Tibial artery (tissue), 4 donors: ENCODE results near the gene MILR1.
A peak's percentile ranks its signal among the peaks of the same experiment; 100 is the strongest.

Experiments
- DNase-seq, 2 donors: peaks; one replicate each; pipeline ENCODE4 v3.0.0-alpha.2; 2019
- H3K27ac ChIP-seq, 2 donors: fragments of 200-600 bp; sonication (generic) in 1 of 2; 1 replicate in 1 of 2; 2 replicates in 1 of 2; pipeline ENCODE4 v1.5.1; 2018 to 2019; ENCODE audit warnings: mild to moderate bottlenecking in 1 of 2
- H3K27me3 ChIP-seq, 2 donors: fragments of 200-600 bp; sonication (generic) in 1 of 2; one replicate each; pipeline versions ENCODE4 v1.5.1 to v1.6.0; 2016 to 2019
- H3K36me3 ChIP-seq, 3 donors: fragments of 200-600 bp; sonication (generic) in 2 of 3; one replicate each; pipeline ENCODE4 v1.5.1; 2016 to 2019; ENCODE audit warnings: mild to moderate bottlenecking in 2 of 3
- H3K4me1 ChIP-seq, 4 donors: fragments of 200-600 bp; sonication (generic) in 2 of 4; 1 replicate in 3 of 4; 2 replicates in 1 of 4; pipeline ENCODE4 v1.5.1; 2016 to 2019
- H3K4me3 ChIP-seq, 2 donors: fragments of 200-600 bp; sonication (generic) in 1 of 2; 1 replicate in 1 of 2; 2 replicates in 1 of 2; pipeline ENCODE4 v1.5.1; 2018 to 2019; ENCODE audit warnings: mild to moderate bottlenecking in 2 of 2
- H3K9me3 ChIP-seq, 3 donors: fragments of 200-600 bp; sonication (generic) in 1 of 3; one replicate each; pipeline ENCODE4 v1.5.1; 2016 to 2019
- intact Hi-C: fragments of 100-400 bp; cut with DNase I; formaldehyde crosslinking; loops from one replicate; pipeline ENCODE4 v1.15.0; 2023; ENCODE audit warnings: low total_unique reads
- TF ChIP-seq, protein P1 (sequence below), 2 experiments: fragments of 200-600 bp in 1 of 2; fragments of 450-650 bp in 1 of 2; IDR thresholded peaks; one replicate each; pipeline ENCODE4 v1.5.1; 2017 to 2019; ENCODE audit warnings: antibody characterized with exemption in 2 of 2, mild to moderate bottlenecking in 1 of 2, moderate library complexity in 1 of 2

MILR1 gene

DNA sequence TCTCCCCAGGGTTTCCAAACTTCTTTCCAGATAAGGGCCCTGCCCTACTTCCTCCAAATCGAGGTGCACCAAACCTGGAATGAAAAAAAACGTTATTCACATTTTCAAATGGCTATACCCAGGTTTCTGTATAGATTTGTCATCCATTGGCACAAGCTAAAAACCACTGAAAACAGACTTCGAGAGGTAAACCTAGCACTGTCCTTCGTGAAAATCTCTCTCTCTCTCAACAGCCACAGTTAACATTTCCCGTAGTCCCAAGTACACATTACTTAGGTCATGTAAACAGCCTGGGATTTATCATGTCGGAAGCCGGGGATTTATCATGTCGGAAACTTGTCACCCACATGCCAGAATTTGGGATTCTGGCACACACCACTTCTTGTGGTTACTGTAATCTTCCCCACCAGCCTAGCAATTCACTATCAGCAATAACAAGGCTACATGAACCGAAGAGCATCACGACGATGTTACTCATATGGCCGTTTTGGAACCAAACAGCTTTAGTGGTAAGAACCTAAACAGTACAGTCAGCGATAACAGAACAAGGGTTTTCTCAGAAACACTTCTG, 55.9 kb downstream of the MILR1 start:
- DNase-seq = no peak
- no peaks in the 10 kb centered on the region for H3K9me3 ChIP-seq
- peaks cover 8 to 69% (median 57%) of the 10 kb centered on the region in 4 donors for H3K4me1 ChIP-seq
- TF ChIP-seq, protein P1, sequence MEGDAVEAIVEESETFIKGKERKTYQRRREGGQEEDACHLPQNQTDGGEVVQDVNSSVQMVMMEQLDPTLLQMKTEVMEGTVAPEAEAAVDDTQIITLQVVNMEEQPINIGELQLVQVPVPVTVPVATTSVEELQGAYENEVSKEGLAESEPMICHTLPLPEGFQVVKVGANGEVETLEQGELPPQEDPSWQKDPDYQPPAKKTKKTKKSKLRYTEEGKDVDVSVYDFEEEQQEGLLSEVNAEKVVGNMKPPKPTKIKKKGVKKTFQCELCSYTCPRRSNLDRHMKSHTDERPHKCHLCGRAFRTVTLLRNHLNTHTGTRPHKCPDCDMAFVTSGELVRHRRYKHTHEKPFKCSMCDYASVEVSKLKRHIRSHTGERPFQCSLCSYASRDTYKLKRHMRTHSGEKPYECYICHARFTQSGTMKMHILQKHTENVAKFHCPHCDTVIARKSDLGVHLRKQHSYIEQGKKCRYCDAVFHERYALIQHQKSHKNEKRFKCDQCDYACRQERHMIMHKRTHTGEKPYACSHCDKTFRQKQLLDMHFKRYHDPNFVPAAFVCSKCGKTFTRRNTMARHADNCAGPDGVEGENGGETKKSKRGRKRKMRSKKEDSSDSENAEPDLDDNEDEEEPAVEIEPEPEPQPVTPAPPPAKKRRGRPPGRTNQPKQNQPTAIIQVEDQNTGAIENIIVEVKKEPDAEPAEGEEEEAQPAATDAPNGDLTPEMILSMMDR (IDR thresholded peaks at IDR 0.05) = no peak
- H3K27me3 ChIP-seq = no peaks in the 10 kb centered on the region
- intact Hi-C loops = no loop called here
- peak overlapping the region; percentile 88 to 97 for H3K4me3 ChIP-seq
- H3K36me3 ChIP-seq = peaks cover 50 to 65% (median 51%) of the 10 kb centered on the region in 3 donors
- H3K27ac ChIP-seq = peak overlapping the region; percentile 99 to 100

DNA sequence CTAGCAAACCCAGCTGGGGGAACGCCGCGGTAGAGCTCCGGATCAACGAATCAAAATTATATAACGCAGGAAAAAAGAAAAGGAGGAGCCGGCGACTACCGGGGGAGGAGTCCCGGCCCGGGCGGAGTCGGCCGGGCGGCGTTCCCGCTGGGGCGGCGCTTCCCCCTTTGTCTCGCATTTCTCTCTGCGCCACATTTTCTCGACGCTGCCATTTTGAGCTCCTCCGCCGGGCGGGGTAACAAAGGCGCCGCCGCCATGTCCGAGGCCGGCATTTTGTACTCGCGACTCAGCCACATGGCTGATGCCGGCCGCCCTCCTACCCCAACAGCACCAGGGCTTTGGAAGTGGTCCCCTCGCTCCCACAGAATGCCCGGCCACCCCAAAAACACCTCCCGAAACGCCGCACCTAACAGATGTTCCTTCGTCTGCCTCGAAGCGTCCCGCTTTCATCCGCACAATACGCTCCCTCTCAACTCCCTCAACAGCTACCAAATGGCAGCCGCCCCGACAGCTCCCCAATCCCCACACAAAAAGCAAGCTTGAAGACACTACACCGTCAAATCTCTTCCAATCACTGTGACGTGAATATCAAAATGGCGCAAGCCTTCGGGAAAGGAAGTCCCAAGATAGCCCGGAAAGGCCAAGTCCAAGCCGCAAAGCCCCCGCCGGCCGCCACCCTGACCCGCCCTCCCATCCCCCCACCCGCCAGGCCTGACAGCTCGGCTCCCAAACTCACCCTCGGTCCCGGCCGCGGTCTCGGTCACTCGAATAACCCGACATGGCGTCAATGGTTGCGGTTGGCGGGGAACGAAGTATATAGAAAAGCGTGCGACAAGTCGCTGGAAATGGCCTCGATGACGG, 56.7 kb downstream of the MILR1 start:
- H3K4me1 ChIP-seq = peaks cover 8 to 64% (median 53%) of the 10 kb centered on the region in 4 donors
- intact Hi-C loops = no loop called here
- H3K27ac ChIP-seq = peak overlapping the region; percentile 99 to 100
- H3K27me3 ChIP-seq = no peaks in the 10 kb centered on the region
- no peaks in the 10 kb centered on the region for H3K9me3 ChIP-seq
- DNase-seq = peak; percentile 91 to 96
- peak overlapping the region; percentile 88 to 97 for H3K4me3 ChIP-seq
- peaks cover 49 to 65% (median 49%) of the 10 kb centered on the region in 3 donors for H3K36me3 ChIP-seq
- TF ChIP-seq, protein P1 (IDR thresholded peaks at IDR 0.05) = no peak

DNA sequence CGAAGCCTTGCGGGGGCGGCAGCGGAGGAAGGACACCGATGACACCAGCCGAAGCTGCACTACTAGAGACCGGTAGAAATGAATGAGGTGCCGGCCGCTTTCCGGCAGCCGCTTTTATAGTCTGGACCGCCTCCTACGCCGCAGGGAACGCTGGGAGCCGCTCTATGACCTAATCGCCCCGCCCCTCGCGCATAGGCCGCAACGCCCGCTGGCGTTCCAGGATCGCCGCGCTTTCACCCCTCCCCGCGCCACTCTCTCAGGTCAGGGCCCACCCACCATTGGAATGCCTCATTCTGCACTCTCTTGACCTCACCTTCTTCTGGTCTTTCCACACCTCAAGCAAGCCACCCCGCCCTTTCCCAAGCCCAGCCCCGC, 57.3 kb downstream of the MILR1 start, which contains the start of gene DDX5:
DDX5 (minus strand) TSS at position 89 of the 375 bp plus-strand sequence. CDS start 170 bp downstream, outside the sequence.
- TF ChIP-seq, protein P1 (IDR thresholded peaks at IDR 0.05) = no peak
- H3K4me3 ChIP-seq = peak within 1 kb of the TSS; percentile 88 to 97
- no peaks in the 10 kb centered on the region for H3K9me3 ChIP-seq
- H3K36me3 ChIP-seq = peaks cover 49 to 65% (median 49%) of the 10 kb centered on the region in 3 donors
- intact Hi-C loops = no loop called here
- H3K4me1 ChIP-seq = peaks cover 8 to 58% (median 48%) of the 10 kb centered on the region in 4 donors
- H3K27ac ChIP-seq = peak within 1 kb of the TSS; percentile 99 to 100
- no peaks in the 10 kb centered on the region for H3K27me3 ChIP-seq
- peak; percentile 94 to 97 for DNase-seq

DNA sequence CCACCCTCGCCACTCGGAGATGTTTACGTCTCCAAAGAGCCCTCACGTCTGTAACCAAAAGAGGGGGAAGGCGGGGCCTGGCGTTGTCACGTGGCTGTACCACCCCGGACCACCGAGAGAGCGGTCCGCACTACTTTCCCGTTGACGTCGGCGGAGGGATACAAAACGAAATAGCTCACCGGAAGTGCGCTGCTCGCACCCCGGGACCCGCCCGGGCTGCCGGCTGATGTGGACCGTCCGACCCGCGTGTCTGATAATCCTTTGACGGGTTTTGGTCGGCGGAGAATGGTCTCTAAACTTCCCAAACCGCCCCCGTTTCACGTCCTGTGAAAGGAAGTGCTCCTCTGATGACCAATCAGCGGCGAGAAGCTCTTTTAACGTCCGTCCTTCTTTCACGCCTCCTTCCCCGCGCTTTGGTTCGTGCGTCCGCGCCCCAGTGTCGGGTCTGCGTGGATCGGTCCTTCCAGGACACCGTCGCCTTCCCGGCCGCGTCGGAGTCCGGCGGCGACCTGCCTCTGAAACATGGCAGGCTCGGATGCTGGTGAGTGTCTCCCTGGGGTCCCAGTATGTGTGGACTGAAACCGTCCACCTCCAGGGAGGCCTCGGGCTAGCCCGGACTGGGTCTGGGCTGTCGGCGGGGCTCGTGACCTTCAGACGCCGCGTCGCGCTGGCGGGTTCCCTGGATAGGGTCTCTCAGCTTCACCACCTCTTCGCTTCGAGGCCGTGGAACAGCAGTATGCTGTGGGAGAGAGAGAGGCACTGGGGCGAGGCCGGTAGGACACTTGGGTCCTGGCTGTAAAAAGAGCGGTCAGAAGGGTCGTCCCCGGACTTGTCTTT, 57.9 kb downstream of the MILR1 start, which contains the start of gene CEP95:
CEP95 (plus strand) TSS at position 402 of the 837 bp plus-strand sequence; CDS start at position 523, 121 bp downstream.
- peak within 1 kb of the TSS; percentile 88 to 97 for H3K4me3 ChIP-seq
- no peaks in the 10 kb centered on the region for H3K9me3 ChIP-seq
- peak; percentile 97 to 98 for DNase-seq
- TF ChIP-seq, protein P1 (IDR thresholded peaks at IDR 0.05) = no peak
- H3K36me3 ChIP-seq = peaks cover 49 to 65% (median 49%) of the 10 kb centered on the region in 3 donors
- intact Hi-C loops = no loop called here
- H3K4me1 ChIP-seq = peaks cover 8 to 53% (median 42%) of the 10 kb centered on the region in 4 donors
- no peaks in the 10 kb centered on the region for H3K27me3 ChIP-seq
- peak within 1 kb of the TSS; percentile 99 to 100 for H3K27ac ChIP-seq

DNA sequence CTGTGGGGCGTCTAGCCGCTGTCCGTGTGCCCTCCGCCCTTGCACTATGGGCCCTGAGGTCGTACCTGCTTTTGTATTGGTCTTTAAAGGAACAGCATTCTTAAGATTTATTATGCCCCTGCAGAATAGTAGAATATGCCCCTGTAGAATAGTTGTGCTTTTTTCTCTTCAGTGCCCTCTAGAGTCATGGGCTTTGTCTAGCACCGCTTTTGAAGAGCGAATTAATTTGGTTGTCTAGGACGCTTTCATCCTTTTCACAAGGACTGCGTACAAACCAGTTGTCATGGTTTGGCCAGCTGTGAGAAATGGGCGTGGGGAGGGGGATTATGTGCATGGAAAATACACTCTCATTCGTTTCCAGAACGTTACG, 58.5 kb downstream of the MILR1 start:
- peaks cover 8 to 47% (median 36%) of the 10 kb centered on the region in 4 donors for H3K4me1 ChIP-seq
- H3K27me3 ChIP-seq = no peaks in the 10 kb centered on the region
- H3K4me3 ChIP-seq = peak overlapping the region; percentile 88 to 97
- intact Hi-C loops = no loop called here
- H3K36me3 ChIP-seq = peaks cover 47 to 65% (median 48%) of the 10 kb centered on the region in 3 donors
- no peak for DNase-seq
- no peaks in the 10 kb centered on the region for H3K9me3 ChIP-seq
- TF ChIP-seq, protein P1 (IDR thresholded peaks at IDR 0.05) = peak; percentile 6 to 26
- H3K27ac ChIP-seq = peak overlapping the region; percentile 99 to 100
